CD14-positive monocyte (primary cell): Measurements from ENCODE around the gene NINL. TPM values are rescaled to one million over a fixed set of nuclear protein-coding genes. Genes with fewer than 3 reads are reported as not detected.

Source experiments
- DNase-seq, 3 donors: peaks; one replicate each; pipeline ENCODE4 v3.0.0-alpha.2; 2011 to 2022
- H2AFZ ChIP-seq: 2 replicates; pipeline ENCODE4 v1.6.0; 2012; ENCODE audit warnings: mild to moderate bottlenecking, low read depth, low read length, inconsistent platforms; ENCODE audit not compliant: insufficient read depth, poor library complexity, severe bottlenecking
- H3K27ac ChIP-seq, 2 donors: 1 replicate in 1 of 2; 2 replicates in 1 of 2; pipeline ENCODE4 v1.5.1; 2012 to 2013; ENCODE audit warnings: low read length in 2 of 2, control low read depth in 1 of 2, inconsistent platforms in 1 of 2, low read depth in 1 of 2, mild to moderate bottlenecking in 1 of 2
- H3K27me3 ChIP-seq, 2 donors: one replicate each; pipeline versions ENCODE4 v1.6.0 to v1.6.1; 2011 to 2013; ENCODE audit warnings: low read length in 2 of 2; ENCODE audit not compliant: control insufficient read depth in 2 of 2, insufficient read depth in 2 of 2
- H3K36me3 ChIP-seq, 2 donors: replicated peaks in 1 of 2; 1 replicate in 1 of 2; 2 replicates in 1 of 2; pipeline versions ENCODE4 v1.5.1 to v1.6.1; 2012 to 2013; ENCODE audit warnings: low read length in 2 of 2, control low read depth in 1 of 2, inconsistent platforms in 1 of 2, mild to moderate bottlenecking in 1 of 2; ENCODE audit not compliant: insufficient read depth in 2 of 2, control insufficient read depth in 1 of 2
- H3K4me1 ChIP-seq, 2 donors: 1 replicate in 1 of 2; 2 replicates in 1 of 2; pipeline versions ENCODE4 v1.5.1 to v1.6.1; 2012 to 2013; ENCODE audit warnings: low read length in 2 of 2, control low read depth in 1 of 2, inconsistent platforms in 1 of 2, mild to moderate bottlenecking in 1 of 2, moderate library complexity in 1 of 2; ENCODE audit not compliant: insufficient read depth in 2 of 2, control insufficient read depth in 1 of 2
- H3K4me2 ChIP-seq: replicated peaks from 2 replicates; pipeline ENCODE3; 2012; ENCODE audit warnings: low read length, moderate library complexity, mild to moderate bottlenecking; ENCODE audit not compliant: poor library complexity, severe bottlenecking; ENCODE audit errors: extremely low read depth
- H3K4me3 ChIP-seq, 3 experiments: fragments of 200-600 bp in 1 of 3; sonication (generic) in 1 of 3; replicated peaks in 1 of 3; 1 replicate in 2 of 3; 2 replicates in 1 of 3; pipeline ENCODE4 v1.5.1; 2011 to 2013; ENCODE audit warnings: low read length in 3 of 3, mild to moderate bottlenecking in 3 of 3, control low read depth in 2 of 3, low read depth in 2 of 3, inconsistent platforms in 1 of 3, moderate library complexity in 1 of 3
- H3K79me2 ChIP-seq: 2 replicates; pipeline ENCODE4 v1.6.0; 2012; ENCODE audit warnings: mild to moderate bottlenecking, control low read depth, inconsistent platforms, low read length, moderate library complexity; ENCODE audit not compliant: insufficient read depth
- H3K9ac ChIP-seq: 2 replicates; pipeline ENCODE4 v1.6.0; 2017; ENCODE audit warnings: low read length, mild to moderate bottlenecking; ENCODE audit not compliant: insufficient read depth, poor library complexity, severe bottlenecking
- H3K9me3 ChIP-seq, 2 donors: replicated peaks in 1 of 2; 1 replicate in 1 of 2; 2 replicates in 1 of 2; pipeline versions ENCODE4 v1.5.1 to v1.6.1; 2012 to 2013; ENCODE audit warnings: low read length in 2 of 2, control low read depth in 1 of 2; ENCODE audit not compliant: control insufficient read depth in 1 of 2, insufficient read depth in 1 of 2
- H4K20me1 ChIP-seq: 2 replicates; pipeline ENCODE4 v1.6.0; 2012; ENCODE audit warnings: mild to moderate bottlenecking, low read length, control low read depth, moderate library complexity; ENCODE audit not compliant: insufficient read depth
- H3K27ac Mint-ChIP-seq, 7 donors: one replicate each; pipeline ENCODE4 v1.8.0; 2020; ENCODE audit warnings: mild to moderate bottlenecking in 7 of 7, mixed read lengths in 7 of 7, moderate library complexity in 6 of 7, inconsistent platforms in 2 of 7
- H3K27me3 Mint-ChIP-seq, 3 donors: one replicate each; pipeline ENCODE4 v1.8.0; 2021 to 2022; ENCODE audit warnings: low read depth in 3 of 3, mild to moderate bottlenecking in 3 of 3, mixed read lengths in 3 of 3, moderate library complexity in 3 of 3, inconsistent platforms in 1 of 3
- H3K36me3 Mint-ChIP-seq, 2 donors: one replicate each; pipeline ENCODE4 v1.8.0; 2020; ENCODE audit warnings: mixed read lengths in 2 of 2, inconsistent platforms in 1 of 2, mild to moderate bottlenecking in 1 of 2
- H3K4me1 Mint-ChIP-seq: one replicate; pipeline ENCODE4 v1.8.0; 2020; ENCODE audit warnings: mild to moderate bottlenecking, mixed read lengths
- H3K4me3 Mint-ChIP-seq, 2 donors: one replicate each; pipeline ENCODE4 v1.8.0; 2020; ENCODE audit warnings: mild to moderate bottlenecking in 2 of 2, mixed read lengths in 2 of 2, moderate library complexity in 1 of 2
- H3K9me3 Mint-ChIP-seq, 7 donors: one replicate each; pipeline ENCODE4 v1.8.0; 2020 to 2022; ENCODE audit warnings: mixed read lengths in 7 of 7, mild to moderate bottlenecking in 6 of 7, moderate library complexity in 6 of 7, inconsistent platforms in 2 of 7
- WGBS: methylation state at CpG from one replicate; pipeline ENCODE4 v1.1.5; 2013; ENCODE audit warnings: missing lambda C conversion rate; ENCODE audit not compliant: insufficient coverage; 5-methylcytosine and 5-hydroxymethylcytosine counted together
- intact Hi-C, 2 donors: fragments of 100-400 bp; cut with micrococcal nuclease; formaldehyde crosslinking; loops; one replicate each; pipeline versions ENCODE4 v1.15.0 to v1.15.1; 2023
- polyA plus RNA-seq, 3 donors: library from polyadenylated mRNA; depleted of rRNA in 1 of 3; unstranded in 2 of 3; stranded (reverse) in 1 of 3; fragments of 300-500 nt in 2 of 3; fragments of >200 nt in 1 of 3; fragmentation: Illumina TruSeq in 2 of 3; gene quantifications; 1 replicate in 2 of 3; 2 replicates in 1 of 3; pipeline ENCODE4 v1.2.3, GENCODE V29; 2012 to 2021
- TF ChIP-seq, protein P1 (sequence below): fragments of 200-600 bp; IDR thresholded peaks from one replicate; pipeline ENCODE4 v1.8.0; 2022; ENCODE audit warnings: antibody characterized with exemption, mild to moderate bottlenecking

Gene NINL
- polyA plus RNA-seq, 3 donors = 0.08 to 0.15 TPM; not detected in 1

DNA sequence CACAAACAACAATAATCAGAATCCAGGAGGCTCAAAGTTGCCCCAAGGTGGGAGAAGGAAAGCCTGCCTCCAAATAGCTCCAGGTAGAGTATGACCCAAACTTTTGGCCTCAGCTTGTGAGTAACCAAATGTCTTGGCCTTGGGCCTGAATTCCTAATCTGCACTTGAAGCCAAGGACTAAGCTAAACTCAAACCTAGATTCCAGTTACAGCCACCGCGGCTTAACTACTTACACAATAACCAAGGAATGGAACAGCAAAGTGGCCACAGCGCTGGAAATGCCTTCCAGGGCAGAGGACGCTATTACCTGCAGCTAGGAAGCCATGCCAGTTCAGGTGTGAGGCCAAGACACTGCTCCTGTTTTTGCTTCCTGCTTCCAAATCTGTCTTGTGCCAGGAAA lies 4.6 kb downstream of the NINL start:
- no peak overlapping the region for H3K4me3 ChIP-seq
- Mint-ChIP-seq H3K27ac (no peak overlapping the region), H3K9me3 (peaks cover 0 to 15% (median 9%) of the 10 kb centered on the region in 7 donors), H3K36me3 (peaks cover 0 to 4% of the 10 kb centered on the region in 2 donors), H3K27me3 (peaks cover 34 to 51% (median 44%) of the 10 kb centered on the region in 3 donors), H3K4me1 (peaks cover 5% of the 10 kb centered on the region), H3K4me3 (no peak overlapping the region)
- no peak for DNase-seq
- no peaks in the 10 kb centered on the region for H4K20me1 ChIP-seq
- peaks cover 0 to 10% of the 10 kb centered on the region in 2 donors for H3K4me1 ChIP-seq
- H3K79me2 ChIP-seq = no peaks in the 10 kb centered on the region
- no peak overlapping the region for H3K4me2 ChIP-seq
- H3K27ac ChIP-seq = no peak overlapping the region
- no peak overlapping the region for H2AFZ ChIP-seq
- 89% methylated on average over 2 of the region's 4 CpGs for WGBS
- peaks cover 0 to 8% of the 10 kb centered on the region in 2 donors for H3K9me3 ChIP-seq
- intact Hi-C loops = no loop called here
- TF ChIP-seq, protein P1, sequence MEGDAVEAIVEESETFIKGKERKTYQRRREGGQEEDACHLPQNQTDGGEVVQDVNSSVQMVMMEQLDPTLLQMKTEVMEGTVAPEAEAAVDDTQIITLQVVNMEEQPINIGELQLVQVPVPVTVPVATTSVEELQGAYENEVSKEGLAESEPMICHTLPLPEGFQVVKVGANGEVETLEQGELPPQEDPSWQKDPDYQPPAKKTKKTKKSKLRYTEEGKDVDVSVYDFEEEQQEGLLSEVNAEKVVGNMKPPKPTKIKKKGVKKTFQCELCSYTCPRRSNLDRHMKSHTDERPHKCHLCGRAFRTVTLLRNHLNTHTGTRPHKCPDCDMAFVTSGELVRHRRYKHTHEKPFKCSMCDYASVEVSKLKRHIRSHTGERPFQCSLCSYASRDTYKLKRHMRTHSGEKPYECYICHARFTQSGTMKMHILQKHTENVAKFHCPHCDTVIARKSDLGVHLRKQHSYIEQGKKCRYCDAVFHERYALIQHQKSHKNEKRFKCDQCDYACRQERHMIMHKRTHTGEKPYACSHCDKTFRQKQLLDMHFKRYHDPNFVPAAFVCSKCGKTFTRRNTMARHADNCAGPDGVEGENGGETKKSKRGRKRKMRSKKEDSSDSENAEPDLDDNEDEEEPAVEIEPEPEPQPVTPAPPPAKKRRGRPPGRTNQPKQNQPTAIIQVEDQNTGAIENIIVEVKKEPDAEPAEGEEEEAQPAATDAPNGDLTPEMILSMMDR = no peak
- H3K36me3 ChIP-seq = no peaks in the 10 kb centered on the region
- no peak overlapping the region for H3K9ac ChIP-seq
- peaks cover 4 to 24% of the 10 kb centered on the region in 2 donors for H3K27me3 ChIP-seq

DNA sequence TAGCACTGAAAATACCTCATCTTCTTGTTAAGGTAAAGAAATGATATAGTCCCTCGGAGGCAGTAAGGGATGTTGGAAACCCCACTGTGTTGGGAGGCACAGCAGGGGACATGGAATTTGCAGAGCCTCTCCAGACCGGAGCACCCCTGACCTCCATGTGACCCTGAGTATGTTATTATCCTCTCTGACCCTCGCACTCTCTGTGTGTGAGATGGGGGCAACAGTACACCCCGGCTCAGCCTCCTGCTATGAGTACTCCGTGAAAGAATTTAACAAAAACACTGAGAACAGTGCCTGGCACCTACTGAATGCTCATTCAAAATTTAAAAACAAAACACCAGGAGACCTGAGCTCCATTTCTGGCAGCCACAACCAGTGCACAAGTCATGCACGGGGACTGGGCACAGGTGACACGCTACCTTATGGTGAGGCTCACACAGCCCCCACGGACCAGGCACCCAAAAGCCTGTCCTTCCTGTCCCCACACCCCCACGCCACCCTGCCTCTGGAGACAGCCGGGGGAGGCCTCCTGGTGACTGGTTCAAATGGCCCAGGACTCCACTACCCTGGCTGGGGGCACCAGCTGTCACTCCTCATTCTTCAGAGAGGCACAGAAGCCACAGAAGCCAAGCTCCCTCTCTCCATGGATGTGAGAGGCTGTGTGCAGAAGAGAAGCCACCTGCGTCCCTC lies 6.1 kb downstream of the NINL start:
- Histone ChIP-seq H3K27ac (no peak overlapping the region), H3K36me3 (no peaks in the 10 kb centered on the region), H3K4me3 (no peak overlapping the region), H3K27me3 (peaks cover 0 to 12% of the 10 kb centered on the region in 2 donors), H3K9me3 (peaks cover 0 to 2% of the 10 kb centered on the region in 2 donors), H3K9ac (no peak overlapping the region), H3K4me1 (no peaks in the 10 kb centered on the region), H4K20me1 (no peaks in the 10 kb centered on the region), H3K79me2 (no peaks in the 10 kb centered on the region), H2AFZ (no peak overlapping the region), H3K4me2 (no peak overlapping the region)
- intact Hi-C loops = no loop called here
- Mint-ChIP-seq H3K9me3 (peaks cover 0 to 10% (median 6%) of the 10 kb centered on the region in 7 donors), H3K27ac (no peak overlapping the region), H3K4me3 (no peak overlapping the region), H3K27me3 (peaks cover 28 to 38% (median 36%) of the 10 kb centered on the region in 3 donors), H3K4me1 (no peaks in the 10 kb centered on the region), H3K36me3 (no peaks in the 10 kb centered on the region)
- TF ChIP-seq, protein P1 = no peak
- DNase-seq = no peak
- 94% methylated on average over 7 of the region's 11 CpGs for WGBS
